WTC11 (cell line): ENCODE measurements around the gene NXPH4. TPM values are rescaled to one million over a fixed set of nuclear protein-coding genes. Genes with fewer than 3 reads are reported as not detected.

ENCODE experiments used
- ATAC-seq: fragments of 200-7000 bp; cut with Tn5 transposase; 2 replicates; pipeline ENCODE4 v1.10.0; 2021; ENCODE audit warnings: mild to moderate bottlenecking, moderate library complexity
- CTCF ChIA-PET: fragments of 300-600 bp; sonication (Branson Sonifier 250); formaldehyde crosslinking; loops from one replicate; lab custom pipeline; 2021; ENCODE audit warnings: antibody characterized with exemption; lab: Charles Lee
- POLR2A ChIA-PET: fragments of 350-600 bp; sonication (Branson Sonifier 250); formaldehyde crosslinking; loops from one replicate; lab custom pipeline; 2021; ENCODE audit warnings: antibody characterized with exemption; lab: Charles Lee
- DNase-seq: peaks from one replicate; pipeline ENCODE4 v3.0.0; 2021; ENCODE audit warnings: low spot score
- H3K27ac Mint-ChIP-seq: 2 replicates; pipeline ENCODE4 v1.8.0; 2021; ENCODE audit warnings: mixed read lengths
- H3K27me3 Mint-ChIP-seq: 2 replicates; pipeline ENCODE4 v1.8.0; 2021; ENCODE audit warnings: low read depth, mild to moderate bottlenecking, moderate library complexity, mixed read lengths
- H3K36me3 Mint-ChIP-seq: 2 replicates; pipeline ENCODE4 v1.8.0; 2021; ENCODE audit warnings: mixed read lengths
- H3K4me1 Mint-ChIP-seq: 2 replicates; pipeline ENCODE4 v1.8.0; 2022; ENCODE audit warnings: mixed read lengths
- H3K4me3 Mint-ChIP-seq: 2 replicates; pipeline ENCODE4 v1.8.0; 2021; ENCODE audit warnings: mild to moderate bottlenecking, moderate library complexity, mixed read lengths
- H3K9me3 Mint-ChIP-seq: 2 replicates; pipeline ENCODE4 v1.8.0; 2021; ENCODE audit warnings: mixed read lengths
- CREM ChIP-seq: sonication (generic); formaldehyde crosslinking; IDR thresholded peaks from 2 replicates; pipeline ENCODE4 v1.8.1; 2022; ENCODE audit warnings: mild to moderate bottlenecking, missing genetic modification reagents, moderate library complexity
- JUN ChIP-seq: sonication (generic); formaldehyde crosslinking; IDR thresholded peaks from 2 replicates; pipeline ENCODE4 v1.8.0; 2023; ENCODE audit warnings: mild to moderate bottlenecking, missing genetic modification reagents
- SMAD4 ChIP-seq: sonication (generic); formaldehyde crosslinking; IDR thresholded peaks from 2 replicates; pipeline ENCODE4 v1.8.0; 2022; ENCODE audit warnings: mild to moderate bottlenecking, missing genetic modification reagents
- SP1 ChIP-seq: sonication (generic); formaldehyde crosslinking; conservative IDR thresholded peaks from 2 replicates; pipeline ENCODE4 v1.8.1; 2022; ENCODE audit warnings: missing genetic modification reagents
- TCF7 ChIP-seq: sonication (generic); formaldehyde crosslinking; IDR thresholded peaks from 2 replicates; pipeline ENCODE4 v1.8.0; 2022; ENCODE audit warnings: mild to moderate bottlenecking, low read depth, missing genetic modification reagents, moderate library complexity
- TEAD1 ChIP-seq: sonication (generic); formaldehyde crosslinking; IDR thresholded peaks from 2 replicates; pipeline ENCODE4 v1.8.0; 2022; ENCODE audit warnings: mild to moderate bottlenecking, missing genetic modification reagents
- total RNA-seq: library from RNA; stranded (reverse); gene quantifications from 3 replicates; pipeline ENCODE4 v1.2.3, GENCODE V29; 2021
- TF ChIP-seq, protein P1 (sequence below): fragments of 200-600 bp; IDR thresholded peaks from 2 replicates; pipeline ENCODE4 v1.8.0; 2022; ENCODE audit warnings: antibody characterized with exemption
- TF ChIP-seq, protein P2 (sequence below): sonication (generic); formaldehyde crosslinking; IDR thresholded peaks from 2 replicates; pipeline ENCODE4 v1.8.1; 2023; ENCODE audit warnings: mild to moderate bottlenecking, missing genetic modification reagents
- TF ChIP-seq, protein P3 (sequence below): sonication (generic); formaldehyde crosslinking; IDR thresholded peaks from 2 replicates; pipeline ENCODE4 v1.8.0; 2023; ENCODE audit warnings: mild to moderate bottlenecking, missing genetic modification reagents
- TF ChIP-seq, protein P4 (sequence below): fragments of 250-450 bp; sonication (Bioruptor Pico); IDR thresholded peaks from 2 replicates; pipeline ENCODE4 v1.9.0; 2021; ENCODE audit warnings: mild to moderate bottlenecking
- TF ChIP-seq, protein P5 (sequence below): sonication (generic); formaldehyde crosslinking; IDR thresholded peaks from 2 replicates; pipeline ENCODE4 v1.8.0; 2023; ENCODE audit warnings: missing genetic modification reagents
- TF ChIP-seq, protein P6 (sequence below): sonication (generic); formaldehyde crosslinking; IDR thresholded peaks from 2 replicates; pipeline ENCODE4 v1.8.1; 2023; ENCODE audit warnings: mild to moderate bottlenecking, moderate library complexity, missing genetic modification reagents
- TF ChIP-seq, protein P7 (sequence below): fragments of 250-450 bp; sonication (Bioruptor Pico); IDR thresholded peaks from 2 replicates; pipeline ENCODE4 v2.1.2; 2022; ENCODE audit warnings: mild to moderate bottlenecking, moderate library complexity

NXPH4 gene
- total RNA-seq, 1 experiment from 2014 or later: 4.9 TPM

DNA sequence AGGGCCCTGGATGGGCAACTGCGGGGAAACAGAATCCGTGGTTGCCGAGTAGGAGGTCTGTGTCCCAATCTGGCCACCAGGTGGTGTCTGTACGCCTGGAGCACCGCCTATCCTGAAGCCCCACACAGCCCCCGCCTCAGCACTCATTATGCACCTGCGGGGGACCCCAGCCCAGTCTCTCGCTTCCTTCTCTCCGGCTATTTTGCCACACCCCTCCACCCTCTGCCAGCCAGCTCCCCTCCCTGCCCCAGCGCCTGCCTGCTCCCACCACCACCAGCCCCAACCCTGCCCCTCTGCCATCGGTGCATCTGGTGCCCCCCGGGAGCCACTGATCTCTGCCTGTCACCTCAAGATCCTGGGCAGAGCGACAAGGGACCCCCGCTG, 2.2 kb upstream of the NXPH4 start:
- CTCF ChIA-PET: interaction anchor here (0.6 to 8.5 kb wide), 38 partner anchors 8 to 399 kb away, joined by 3 to 415 read pairs (median 8); partner anchors contain the start of genes GLI1, INHBE, LRP1 and SHMT2

More for the DNA sequence above, 2.2 kb upstream of the NXPH4 start:
- H3K4me3 Mint-ChIP-seq: peak overlapping the region; percentile 53
- ATAC-seq (peak; percentile 50), DNase-seq (peak; percentile 89)
- H3K36me3 Mint-ChIP-seq: peaks cover 6% of the 10 kb centered on the region
- H3K27ac Mint-ChIP-seq: no peak overlapping the region; the same call in 1 of the 2 replicates
- H3K9me3 Mint-ChIP-seq: no peaks in the 10 kb centered on the region
- TF ChIP-seq, protein P1, sequence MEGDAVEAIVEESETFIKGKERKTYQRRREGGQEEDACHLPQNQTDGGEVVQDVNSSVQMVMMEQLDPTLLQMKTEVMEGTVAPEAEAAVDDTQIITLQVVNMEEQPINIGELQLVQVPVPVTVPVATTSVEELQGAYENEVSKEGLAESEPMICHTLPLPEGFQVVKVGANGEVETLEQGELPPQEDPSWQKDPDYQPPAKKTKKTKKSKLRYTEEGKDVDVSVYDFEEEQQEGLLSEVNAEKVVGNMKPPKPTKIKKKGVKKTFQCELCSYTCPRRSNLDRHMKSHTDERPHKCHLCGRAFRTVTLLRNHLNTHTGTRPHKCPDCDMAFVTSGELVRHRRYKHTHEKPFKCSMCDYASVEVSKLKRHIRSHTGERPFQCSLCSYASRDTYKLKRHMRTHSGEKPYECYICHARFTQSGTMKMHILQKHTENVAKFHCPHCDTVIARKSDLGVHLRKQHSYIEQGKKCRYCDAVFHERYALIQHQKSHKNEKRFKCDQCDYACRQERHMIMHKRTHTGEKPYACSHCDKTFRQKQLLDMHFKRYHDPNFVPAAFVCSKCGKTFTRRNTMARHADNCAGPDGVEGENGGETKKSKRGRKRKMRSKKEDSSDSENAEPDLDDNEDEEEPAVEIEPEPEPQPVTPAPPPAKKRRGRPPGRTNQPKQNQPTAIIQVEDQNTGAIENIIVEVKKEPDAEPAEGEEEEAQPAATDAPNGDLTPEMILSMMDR: peak; percentile 59; the same call in 1 of the 2 replicates
- TF ChIP-seq TEAD1 (CRISPR knock-in tag) (no peak), SP1 (peak; percentile 51), SMAD4 (no peak), CREM (CRISPR knock-in tag) (0 out of 2 replicates have a peak, but pooled peaks have one; percentile 36), JUN (CRISPR knock-in tag) (no peak), TCF7 (no peak)
- TF ChIP-seq, protein P2, sequence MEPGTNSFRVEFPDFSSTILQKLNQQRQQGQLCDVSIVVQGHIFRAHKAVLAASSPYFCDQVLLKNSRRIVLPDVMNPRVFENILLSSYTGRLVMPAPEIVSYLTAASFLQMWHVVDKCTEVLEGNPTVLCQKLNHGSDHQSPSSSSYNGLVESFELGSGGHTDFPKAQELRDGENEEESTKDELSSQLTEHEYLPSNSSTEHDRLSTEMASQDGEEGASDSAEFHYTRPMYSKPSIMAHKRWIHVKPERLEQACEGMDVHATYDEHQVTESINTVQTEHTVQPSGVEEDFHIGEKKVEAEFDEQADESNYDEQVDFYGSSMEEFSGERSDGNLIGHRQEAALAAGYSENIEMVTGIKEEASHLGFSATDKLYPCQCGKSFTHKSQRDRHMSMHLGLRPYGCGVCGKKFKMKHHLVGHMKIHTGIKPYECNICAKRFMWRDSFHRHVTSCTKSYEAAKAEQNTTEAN: 0 out of 2 replicates have a peak, but pooled peaks have one; percentile 30
- TF ChIP-seq, protein P3, sequence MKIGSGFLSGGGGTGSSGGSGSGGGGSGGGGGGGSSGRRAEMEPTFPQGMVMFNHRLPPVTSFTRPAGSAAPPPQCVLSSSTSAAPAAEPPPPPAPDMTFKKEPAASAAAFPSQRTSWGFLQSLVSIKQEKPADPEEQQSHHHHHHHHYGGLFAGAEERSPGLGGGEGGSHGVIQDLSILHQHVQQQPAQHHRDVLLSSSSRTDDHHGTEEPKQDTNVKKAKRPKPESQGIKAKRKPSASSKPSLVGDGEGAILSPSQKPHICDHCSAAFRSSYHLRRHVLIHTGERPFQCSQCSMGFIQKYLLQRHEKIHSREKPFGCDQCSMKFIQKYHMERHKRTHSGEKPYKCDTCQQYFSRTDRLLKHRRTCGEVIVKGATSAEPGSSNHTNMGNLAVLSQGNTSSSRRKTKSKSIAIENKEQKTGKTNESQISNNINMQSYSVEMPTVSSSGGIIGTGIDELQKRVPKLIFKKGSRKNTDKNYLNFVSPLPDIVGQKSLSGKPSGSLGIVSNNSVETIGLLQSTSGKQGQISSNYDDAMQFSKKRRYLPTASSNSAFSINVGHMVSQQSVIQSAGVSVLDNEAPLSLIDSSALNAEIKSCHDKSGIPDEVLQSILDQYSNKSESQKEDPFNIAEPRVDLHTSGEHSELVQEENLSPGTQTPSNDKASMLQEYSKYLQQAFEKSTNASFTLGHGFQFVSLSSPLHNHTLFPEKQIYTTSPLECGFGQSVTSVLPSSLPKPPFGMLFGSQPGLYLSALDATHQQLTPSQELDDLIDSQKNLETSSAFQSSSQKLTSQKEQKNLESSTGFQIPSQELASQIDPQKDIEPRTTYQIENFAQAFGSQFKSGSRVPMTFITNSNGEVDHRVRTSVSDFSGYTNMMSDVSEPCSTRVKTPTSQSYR (CRISPR knock-in tag): no peak
- TF ChIP-seq, protein P4, sequence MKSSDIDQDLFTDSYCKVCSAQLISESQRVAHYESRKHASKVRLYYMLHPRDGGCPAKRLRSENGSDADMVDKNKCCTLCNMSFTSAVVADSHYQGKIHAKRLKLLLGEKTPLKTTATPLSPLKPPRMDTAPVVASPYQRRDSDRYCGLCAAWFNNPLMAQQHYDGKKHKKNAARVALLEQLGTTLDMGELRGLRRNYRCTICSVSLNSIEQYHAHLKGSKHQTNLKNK (CRISPR knock-in tag): no peak
- TF ChIP-seq, protein P5, sequence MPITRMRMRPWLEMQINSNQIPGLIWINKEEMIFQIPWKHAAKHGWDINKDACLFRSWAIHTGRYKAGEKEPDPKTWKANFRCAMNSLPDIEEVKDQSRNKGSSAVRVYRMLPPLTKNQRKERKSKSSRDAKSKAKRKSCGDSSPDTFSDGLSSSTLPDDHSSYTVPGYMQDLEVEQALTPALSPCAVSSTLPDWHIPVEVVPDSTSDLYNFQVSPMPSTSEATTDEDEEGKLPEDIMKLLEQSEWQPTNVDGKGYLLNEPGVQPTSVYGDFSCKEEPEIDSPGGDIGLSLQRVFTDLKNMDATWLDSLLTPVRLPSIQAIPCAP (CRISPR knock-in tag): no peak
- TF ChIP-seq, protein P6, sequence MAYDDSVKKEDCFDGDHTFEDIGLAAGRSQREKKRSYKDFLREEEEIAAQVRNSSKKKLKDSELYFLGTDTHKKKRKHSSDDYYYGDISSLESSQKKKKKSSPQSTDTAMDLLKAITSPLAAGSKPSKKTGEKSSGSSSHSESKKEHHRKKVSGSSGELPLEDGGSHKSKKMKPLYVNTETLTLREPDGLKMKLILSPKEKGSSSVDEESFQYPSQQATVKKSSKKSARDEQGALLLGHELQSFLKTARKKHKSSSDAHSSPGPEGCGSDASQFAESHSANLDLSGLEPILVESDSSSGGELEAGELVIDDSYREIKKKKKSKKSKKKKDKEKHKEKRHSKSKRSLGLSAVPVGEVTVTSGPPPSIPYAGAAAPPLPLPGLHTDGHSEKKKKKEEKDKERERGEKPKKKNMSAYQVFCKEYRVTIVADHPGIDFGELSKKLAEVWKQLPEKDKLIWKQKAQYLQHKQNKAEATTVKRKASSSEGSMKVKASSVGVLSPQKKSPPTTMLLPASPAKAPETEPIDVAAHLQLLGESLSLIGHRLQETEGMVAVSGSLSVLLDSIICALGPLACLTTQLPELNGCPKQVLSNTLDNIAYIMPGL: 0 out of 2 replicates have a peak, but pooled peaks have one; percentile 31
- TF ChIP-seq, protein P7, sequence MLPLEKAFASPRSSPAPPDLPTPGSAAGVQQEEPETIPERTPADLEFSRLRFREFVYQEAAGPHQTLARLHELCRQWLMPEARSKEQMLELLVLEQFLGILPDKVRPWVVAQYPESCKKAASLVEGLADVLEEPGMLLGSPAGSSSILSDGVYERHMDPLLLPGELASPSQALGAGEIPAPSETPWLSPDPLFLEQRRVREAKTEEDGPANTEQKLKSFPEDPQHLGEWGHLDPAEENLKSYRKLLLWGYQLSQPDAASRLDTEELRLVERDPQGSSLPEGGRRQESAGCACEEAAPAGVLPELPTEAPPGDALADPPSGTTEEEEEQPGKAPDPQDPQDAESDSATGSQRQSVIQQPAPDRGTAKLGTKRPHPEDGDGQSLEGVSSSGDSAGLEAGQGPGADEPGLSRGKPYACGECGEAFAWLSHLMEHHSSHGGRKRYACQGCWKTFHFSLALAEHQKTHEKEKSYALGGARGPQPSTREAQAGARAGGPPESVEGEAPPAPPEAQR (CRISPR knock-in tag): no peak
- POLR2A ChIA-PET: interaction anchor here (1.0 to 3.0 kb wide), 10 partner anchors 10 to 241 kb away, joined by 3 to 18 read pairs (median 8); partner anchors contain the start of genes INHBE and SHMT2
- H3K4me1 Mint-ChIP-seq: peaks cover 37% of the 10 kb centered on the region
- H3K27me3 Mint-ChIP-seq: peaks cover 56% of the 10 kb centered on the region
